Measurements from ENCODE around the gene PBX1.

DNA sequence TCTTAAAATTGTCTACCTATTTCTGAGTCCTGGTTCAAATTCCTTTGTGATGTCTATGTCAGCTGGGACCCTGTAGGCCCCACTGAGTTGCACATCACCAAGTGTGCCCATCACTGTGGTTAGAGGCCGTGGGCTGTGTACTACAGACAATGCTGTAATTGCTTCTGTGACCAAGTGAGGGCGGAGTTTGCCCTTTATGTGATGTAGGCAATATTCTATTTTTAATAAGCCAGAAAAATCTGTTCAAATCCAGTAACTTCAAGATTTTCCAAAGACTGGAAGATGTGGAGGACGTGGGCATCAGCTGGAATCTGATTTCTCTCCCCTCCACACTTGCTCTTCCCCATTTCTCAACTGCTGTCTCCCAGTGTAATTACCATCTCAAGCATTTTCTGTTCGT is 215.4 kb downstream of the PBX1 start:
- TF ChIP-seq EZH2phosphoT487 (IDR thresholded peaks at IDR 0.05; ENCODE audit: insufficient read depth, low read depth) (no peak), EZH2 (IDR thresholded peaks at IDR 0.05; ENCODE audit: insufficient read depth, poor library complexity, severe bottlenecking) (no peak)
